Transverse colon (tissue), 3 donors: Measurements from ENCODE around the gene GNG7.

ENCODE experiments used
- EP300 ChIP-seq: sonication (generic); formaldehyde crosslinking; IDR thresholded peaks from one replicate; pipeline ENCODE4 v1.6.1; 2017; ENCODE audit warnings: antibody characterized with exemption, low read depth
- POLR2A ChIP-seq: fragments of 450-650 bp; IDR thresholded peaks from one replicate; pipeline ENCODE4 v1.6.1; 2016; ENCODE audit warnings: antibody characterized with exemption, mild to moderate bottlenecking, moderate library complexity
- TF ChIP-seq, protein P1 (sequence below), 5 experiments: fragments of 200-600 bp in 3 of 5; fragments of 450-650 bp in 2 of 5; sonication (generic) in 3 of 5; IDR thresholded peaks; 1 replicate in 2 of 5; 2 replicates in 3 of 5; pipeline ENCODE4 v1.5.1; 2016 to 2017; ENCODE audit warnings: antibody characterized with exemption in 5 of 5, inconsistent platforms in 3 of 5, mild to moderate bottlenecking in 2 of 5, moderate library complexity in 1 of 5

DNA sequence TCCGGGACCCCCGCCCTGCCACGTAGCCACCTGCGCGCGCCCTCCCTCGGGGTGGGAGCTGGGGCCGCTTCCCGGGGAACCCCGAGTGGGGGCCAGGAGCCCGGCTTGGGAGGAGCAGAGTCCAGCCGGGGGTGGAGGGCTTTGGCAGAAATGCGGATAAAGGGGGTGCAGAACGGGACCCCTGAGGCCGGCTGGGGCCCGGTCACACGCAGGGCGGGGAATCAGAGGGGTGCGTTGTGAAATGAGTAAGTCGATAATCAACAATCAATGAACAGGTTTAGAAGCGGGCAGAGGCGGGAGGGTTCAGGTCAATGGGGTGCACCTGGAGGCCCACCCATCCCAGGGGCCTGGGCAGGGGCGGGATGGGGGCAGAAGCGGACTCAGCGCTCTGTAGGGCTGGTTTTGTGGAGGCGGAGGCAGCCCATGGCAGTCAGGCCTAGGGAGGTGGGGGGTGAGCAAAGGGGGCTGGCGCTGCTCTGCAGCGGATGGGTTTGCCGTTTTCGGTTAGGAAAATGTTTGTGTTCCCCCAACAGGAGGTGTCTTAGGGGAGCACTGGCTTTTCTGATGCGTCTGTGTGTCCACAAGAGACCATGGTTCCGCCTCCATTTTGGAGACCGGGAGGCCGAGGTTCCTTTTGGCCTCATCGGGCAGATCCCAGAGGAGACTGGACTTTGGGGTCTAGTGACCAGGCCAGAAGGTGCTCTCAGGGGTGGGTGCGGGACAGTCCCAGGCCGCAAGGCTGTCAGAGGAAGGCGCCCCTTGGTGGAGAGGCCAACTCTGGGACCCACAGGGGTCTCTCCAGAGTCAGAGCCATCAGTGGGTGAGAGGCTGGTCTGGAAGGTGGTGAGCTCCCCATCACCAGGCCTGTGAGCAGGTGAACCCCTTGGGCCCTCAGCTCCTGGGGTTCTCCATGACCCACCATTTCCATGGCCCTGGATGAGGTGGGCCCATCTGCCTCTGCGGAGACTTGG is 19.4 kb upstream of the GNG7 start:
- TF ChIP-seq, protein P1, sequence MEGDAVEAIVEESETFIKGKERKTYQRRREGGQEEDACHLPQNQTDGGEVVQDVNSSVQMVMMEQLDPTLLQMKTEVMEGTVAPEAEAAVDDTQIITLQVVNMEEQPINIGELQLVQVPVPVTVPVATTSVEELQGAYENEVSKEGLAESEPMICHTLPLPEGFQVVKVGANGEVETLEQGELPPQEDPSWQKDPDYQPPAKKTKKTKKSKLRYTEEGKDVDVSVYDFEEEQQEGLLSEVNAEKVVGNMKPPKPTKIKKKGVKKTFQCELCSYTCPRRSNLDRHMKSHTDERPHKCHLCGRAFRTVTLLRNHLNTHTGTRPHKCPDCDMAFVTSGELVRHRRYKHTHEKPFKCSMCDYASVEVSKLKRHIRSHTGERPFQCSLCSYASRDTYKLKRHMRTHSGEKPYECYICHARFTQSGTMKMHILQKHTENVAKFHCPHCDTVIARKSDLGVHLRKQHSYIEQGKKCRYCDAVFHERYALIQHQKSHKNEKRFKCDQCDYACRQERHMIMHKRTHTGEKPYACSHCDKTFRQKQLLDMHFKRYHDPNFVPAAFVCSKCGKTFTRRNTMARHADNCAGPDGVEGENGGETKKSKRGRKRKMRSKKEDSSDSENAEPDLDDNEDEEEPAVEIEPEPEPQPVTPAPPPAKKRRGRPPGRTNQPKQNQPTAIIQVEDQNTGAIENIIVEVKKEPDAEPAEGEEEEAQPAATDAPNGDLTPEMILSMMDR (IDR thresholded peaks at IDR 0.05): no peak
- TF ChIP-seq POLR2A: no peak
- no peak for TF ChIP-seq EP300
